Dermis blood vessel endothelial cell (primary cell): ENCODE measurements around the gene ZDHHC15. TPM values are rescaled to one million over a fixed set of nuclear protein-coding genes. Genes with fewer than 3 reads are reported as not detected.

ENCODE experiments used
- total RNA-seq: library from RNA; depleted of rRNA; stranded (reverse); fragments of >200 nt; gene quantifications from 2 replicates; pipeline ENCODE4 v1.2.3, GENCODE V29; 2014

ZDHHC15 gene
- total RNA-seq, 1 donor from 2014 or later: not detected

Other genes starting within 250 kb of the ZDHHC15 start
- gene UPRT, start 249.0 kb downstream of the ZDHHC15 start, total RNA-seq: 20.3 and 20.8 TPM in 2 replicates